HFFc6 (cell line): ENCODE measurements around the gene GMIP. TPM values are rescaled to one million over a fixed set of nuclear protein-coding genes. Genes with fewer than 3 reads are reported as not detected.
"Not testable (repeated sequence)": the region's sequence is repeated elsewhere in the genome, so short reads cannot be mapped to it uniquely, and the experiment has no call there.

ENCODE experiments used
- DNase-seq: peaks from one replicate; pipeline ENCODE4 v3.0.0-alpha.2; 2018
- H3K27ac Mint-ChIP-seq: 2 replicates; pipeline ENCODE4 v1.8.0; 2020; ENCODE audit warnings: mild to moderate bottlenecking, mixed read lengths
- H3K27me3 Mint-ChIP-seq: 2 replicates; pipeline ENCODE4 v1.8.0; 2021; ENCODE audit warnings: mild to moderate bottlenecking, moderate library complexity, mixed read lengths; ENCODE audit not compliant: insufficient read depth
- H3K36me3 Mint-ChIP-seq: 2 replicates; pipeline ENCODE4 v1.8.0; 2021; ENCODE audit warnings: low read depth, mixed read lengths
- H3K4me1 Mint-ChIP-seq: 2 replicates; pipeline ENCODE4 v1.8.0; 2020; ENCODE audit warnings: low read depth, mixed read lengths
- H3K4me3 Mint-ChIP-seq: 2 replicates; pipeline ENCODE4 v1.8.0; 2020; ENCODE audit warnings: mild to moderate bottlenecking, moderate library complexity, mixed read lengths
- H3K9me3 Mint-ChIP-seq: 2 replicates; pipeline ENCODE4 v1.8.0; 2020; ENCODE audit warnings: mild to moderate bottlenecking, mixed read lengths
- CTCF ChIP-seq: fragments of 200-600 bp; sonication (generic); IDR thresholded peaks from 2 replicates; pipeline ENCODE4 v1.5.0; 2021; ENCODE audit warnings: antibody characterized with exemption, mild to moderate bottlenecking
- total RNA-seq, 6 experiments: library from RNA; stranded (reverse); fragmentation: NEBNext Ultra II Directional; extraction: Animal tissue kit (Norgen Biotek cat#: 25700); gene quantifications; 2 replicates in 1 of 6; 3 replicates in 5 of 6; pipeline ENCODE4 v1.2.3, GENCODE V29; 2021

Gene GMIP
- total RNA-seq, 6 experiments from 2014 or later: 11.5 to 16.7 (median 13.9) TPM

DNA sequence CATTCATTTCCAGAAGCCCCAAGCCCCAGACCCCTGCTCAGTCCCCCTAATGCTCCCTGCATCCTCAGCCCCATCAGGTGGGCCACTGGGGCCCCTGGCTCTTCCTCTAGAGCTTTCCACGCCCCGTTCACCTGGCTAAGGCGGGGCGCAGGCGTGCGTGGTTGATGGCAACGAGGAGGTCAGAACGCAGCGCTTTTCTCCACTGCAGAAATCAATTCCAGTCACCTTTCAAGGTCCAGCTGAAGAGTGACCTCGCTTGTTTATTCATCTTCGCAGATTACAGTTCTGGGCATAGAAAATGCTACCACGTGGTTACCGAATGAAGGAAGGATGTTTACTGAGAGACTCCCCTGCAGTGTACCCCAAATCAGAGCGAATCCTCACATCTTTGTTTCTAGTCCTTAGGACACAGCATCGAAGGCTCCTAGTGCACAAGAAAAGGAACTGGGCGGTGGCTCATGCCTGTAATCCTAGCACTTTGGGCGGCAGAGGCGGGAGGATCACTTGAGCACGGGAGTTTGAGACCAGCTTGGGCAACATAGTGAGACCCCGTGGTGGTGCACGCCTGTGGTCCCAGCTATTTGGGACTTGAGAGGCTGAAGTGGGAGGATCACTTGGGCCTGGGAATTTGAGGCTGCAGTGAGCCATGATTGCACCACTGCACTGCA is 24.1 kb downstream of the GMIP start:
- H3K36me3 Mint-ChIP-seq: no peaks in the 10 kb centered on the region
- H3K4me1 Mint-ChIP-seq: peaks cover 26% of the 10 kb centered on the region
- no peak overlapping the region for H3K27ac Mint-ChIP-seq
- no peak for DNase-seq
- peak overlapping the region; percentile 74 for H3K4me3 Mint-ChIP-seq
- H3K27me3 Mint-ChIP-seq: peaks cover 7% of the 10 kb centered on the region
- no peaks in the 10 kb centered on the region for H3K9me3 Mint-ChIP-seq
- TF ChIP-seq CTCF: no peak

DNA sequence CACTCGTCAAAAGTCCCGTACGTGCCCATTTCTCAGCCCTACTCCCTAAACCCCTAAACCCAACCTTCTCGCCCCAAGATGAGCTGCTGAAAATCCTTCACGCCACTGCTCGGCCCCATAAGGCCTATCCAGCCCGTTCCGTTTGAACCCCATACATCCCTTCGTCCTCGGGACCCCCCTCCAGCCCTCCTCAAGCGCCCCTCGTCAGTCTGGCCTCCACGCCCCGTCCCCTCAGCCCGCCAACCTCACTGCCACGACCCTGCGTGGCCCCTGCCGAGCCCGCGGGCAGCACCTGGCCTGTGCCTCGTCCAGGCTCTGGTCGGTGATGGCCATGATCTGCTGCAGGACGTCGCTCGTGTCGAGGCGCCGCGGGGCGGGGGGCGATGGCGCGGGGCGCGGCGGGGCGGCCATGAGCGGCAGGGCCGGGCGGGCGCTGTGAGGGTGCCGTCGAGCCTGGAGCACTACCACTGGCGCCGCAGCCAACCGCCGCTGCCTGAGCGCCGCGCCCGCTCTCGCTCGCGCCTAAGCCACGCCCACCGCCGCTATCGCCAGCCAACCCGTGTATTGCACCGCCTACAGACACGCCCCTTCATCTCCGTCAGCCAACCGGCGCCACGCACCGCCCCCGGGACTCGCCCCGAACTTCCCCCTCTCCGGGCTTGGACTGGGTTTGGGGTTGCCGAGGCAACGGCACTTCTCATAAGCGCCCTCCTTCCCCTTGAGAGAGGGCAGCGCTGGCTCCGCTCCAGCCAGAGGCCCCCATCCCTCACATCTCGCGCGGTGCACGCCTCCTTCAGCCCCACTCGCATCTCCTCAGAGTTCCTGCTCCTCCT is 25.0 kb downstream of the GMIP start, which contains the start of gene PBX4:
PBX4 (minus strand) TSS at position 469 of the 833 bp plus-strand sequence; CDS start at position 411, 58 bp downstream.
- peak; percentile 68 for DNase-seq
- H3K4me3 Mint-ChIP-seq: peak within 1 kb of the TSS; percentile 74
- H3K9me3 Mint-ChIP-seq: no peaks in the 10 kb centered on the region
- peak within 1 kb of the TSS; percentile 13 for H3K27ac Mint-ChIP-seq
- no peak for TF ChIP-seq CTCF
- H3K27me3 Mint-ChIP-seq: peaks cover 7% of the 10 kb centered on the region
- H3K36me3 Mint-ChIP-seq: no peaks in the 10 kb centered on the region
- H3K4me1 Mint-ChIP-seq: peaks cover 32% of the 10 kb centered on the region

- Mint-ChIP-seq H3K27ac (peak overlapping the region; percentile 9; the same call in 1 of the 2 replicates), H3K36me3 (no peaks in the 10 kb centered on the region), H3K4me3 (no peak overlapping the region), H3K9me3 (no peaks in the 10 kb centered on the region), H3K27me3 (peaks cover 7% of the 10 kb centered on the region), H3K4me1 (peaks cover 34% of the 10 kb centered on the region)
- no peak for TF ChIP-seq CTCF
- peak; percentile 29 for DNase-seq
These were observed 28.4 kb downstream of the GMIP start for GRCh38 chr19:19615086-19615485.

DNA sequence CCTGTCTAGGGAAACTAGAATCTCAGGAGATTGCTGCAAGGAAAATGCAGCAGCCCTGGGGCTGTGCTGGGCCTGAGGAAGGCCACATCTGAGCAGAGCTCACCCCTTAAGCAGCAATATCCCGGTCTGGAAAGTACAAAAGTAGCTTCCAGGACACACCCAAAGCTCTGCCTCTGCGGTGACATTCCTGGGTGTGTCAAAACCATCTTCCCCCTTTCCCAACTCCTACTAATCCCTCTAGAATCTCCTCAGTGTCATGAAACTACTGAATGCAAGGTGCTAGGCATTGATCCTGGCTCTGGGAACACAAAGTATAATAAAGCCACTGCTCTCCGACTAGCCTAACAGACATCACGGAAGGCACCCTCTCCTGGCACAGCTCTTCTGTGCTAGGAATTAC is 30.0 kb downstream of the GMIP start:
- no peaks in the 10 kb centered on the region for H3K9me3 Mint-ChIP-seq
- peaks cover 2% of the 10 kb centered on the region for H3K27me3 Mint-ChIP-seq
- no peak overlapping the region; the same call in 1 of the 2 replicates for H3K27ac Mint-ChIP-seq
- peak; percentile 11 for DNase-seq
- H3K36me3 Mint-ChIP-seq: no peaks in the 10 kb centered on the region
- no peak overlapping the region for H3K4me3 Mint-ChIP-seq
- peaks cover 24% of the 10 kb centered on the region for H3K4me1 Mint-ChIP-seq
- no peak for TF ChIP-seq CTCF

- H3K36me3 Mint-ChIP-seq: no peaks in the 10 kb centered on the region
- H3K27ac Mint-ChIP-seq: no peak overlapping the region
- H3K9me3 Mint-ChIP-seq: no peaks in the 10 kb centered on the region
- no peak overlapping the region for H3K4me3 Mint-ChIP-seq
- H3K27me3 Mint-ChIP-seq: no peaks in the 10 kb centered on the region; the same call in none of the 2 replicates
- TF ChIP-seq CTCF: no peak
- DNase-seq: no peak
- peaks cover 19% of the 10 kb centered on the region for H3K4me1 Mint-ChIP-seq
These were observed 32.9 kb downstream of the GMIP start for GRCh38 chr19:19610376-19611202.

DNA sequence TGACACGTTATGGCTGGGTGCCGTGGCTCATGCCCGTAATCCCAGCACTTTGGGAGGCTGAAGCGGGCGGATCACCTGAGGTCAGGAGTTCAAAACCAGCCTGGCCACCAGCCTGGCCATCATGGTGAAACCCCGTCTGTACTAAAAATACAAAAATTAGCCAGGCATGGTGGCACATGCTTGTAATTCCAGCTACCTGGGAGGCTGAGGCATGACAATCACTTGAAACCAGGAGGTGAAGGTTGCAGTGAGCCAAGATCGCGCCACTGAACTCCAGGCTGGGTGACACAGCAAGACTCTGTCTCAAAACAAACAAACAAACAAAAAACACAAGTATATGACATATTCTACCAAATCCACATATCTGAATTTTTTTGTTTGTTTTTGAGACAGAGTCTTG is 36.8 kb downstream of the GMIP start:
- not testable (repeated sequence) for H3K27me3 Mint-ChIP-seq, H3K4me1 Mint-ChIP-seq, H3K27ac Mint-ChIP-seq

More for the DNA sequence above, 36.8 kb downstream of the GMIP start:
- DNase-seq, H3K36me3 Mint-ChIP-seq, H3K4me3 Mint-ChIP-seq, H3K9me3 Mint-ChIP-seq: not testable (repeated sequence)
